GM18867 (cell line): Measurements from ENCODE around the gene PORCN.

Experiments used
- ATAC-seq: cut with Tn5 transposase; IDR thresholded peaks from one replicate; pipeline ENCODE4 v1.9.1; 2021; ENCODE audit warnings: mild to moderate bottlenecking, moderate library complexity; ENCODE audit not compliant: unreplicated experiment

Gene PORCN

GRCh38 chrX:48508400-48509244 is at the start of gene PORCN:
Gene PORCN (plus strand): TSS chrX:48508992. CDS start chrX:48509821, 829 bp downstream.
- peak; percentile 75 for ATAC-seq

GRCh38 chrX:48459483-48459882 is 49.3 kb upstream of the PORCN start:
- ATAC-seq, result no peak

DNA sequence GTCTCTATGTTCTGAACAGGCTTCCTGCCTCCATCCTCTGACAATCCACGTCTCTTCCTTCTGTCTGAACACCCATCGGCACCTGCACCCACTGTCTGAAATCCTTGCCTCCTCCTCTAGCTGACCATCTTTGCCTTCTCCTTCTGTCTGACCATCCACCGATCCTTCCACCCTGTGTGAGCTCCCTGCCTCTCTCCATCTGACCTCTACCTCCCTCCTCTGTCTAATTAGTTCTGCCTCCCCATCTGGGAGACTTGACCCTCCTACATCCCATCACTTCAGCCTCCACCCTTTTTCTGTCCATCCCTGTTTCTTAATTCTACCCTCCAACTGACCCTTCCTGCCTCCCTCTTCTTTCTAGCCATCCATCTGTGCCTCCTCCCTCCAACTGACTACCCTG is 48.8 kb upstream of the PORCN start:
- no peak for ATAC-seq

DNA sequence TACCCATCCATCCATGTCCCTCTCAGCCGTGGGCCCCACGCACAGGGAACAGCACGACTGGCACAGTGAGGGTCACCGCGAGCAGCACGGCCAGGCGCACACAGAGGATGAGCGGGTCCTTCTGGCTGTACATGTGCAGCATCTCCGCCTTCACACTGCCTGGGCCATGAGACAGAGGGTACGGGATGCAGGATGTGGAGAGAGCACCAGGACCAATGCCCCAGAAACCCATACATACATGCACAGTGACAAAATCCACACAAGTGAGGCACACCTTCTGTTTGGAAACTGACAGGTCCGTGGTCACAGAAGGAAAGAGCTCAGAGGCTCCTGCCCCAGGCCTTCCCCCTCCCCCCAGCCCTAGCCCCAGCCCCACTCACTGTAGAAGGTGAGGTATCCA is 48.2 kb upstream of the PORCN start:
- no peak for ATAC-seq

DNA sequence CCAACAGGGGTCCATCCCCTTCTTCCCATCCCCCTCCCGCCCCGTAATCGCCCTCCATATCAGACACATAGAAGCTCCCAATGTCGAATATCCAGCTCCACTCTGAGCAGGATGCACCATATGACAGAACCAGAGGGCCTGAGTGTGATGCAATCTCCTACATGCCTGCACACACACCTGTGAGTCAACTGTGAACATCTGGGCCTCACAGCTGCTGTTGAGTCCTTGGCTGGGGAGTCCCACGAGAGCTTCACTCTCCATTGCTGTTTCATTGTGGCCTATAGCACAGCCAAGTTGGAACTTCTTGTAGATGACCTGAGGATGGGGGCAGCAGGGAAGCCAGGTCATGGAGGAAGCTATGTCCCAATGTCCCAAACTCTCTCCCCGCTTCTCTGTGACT is 47.0 kb upstream of the PORCN start:
- ATAC-seq, result no peak

DNA sequence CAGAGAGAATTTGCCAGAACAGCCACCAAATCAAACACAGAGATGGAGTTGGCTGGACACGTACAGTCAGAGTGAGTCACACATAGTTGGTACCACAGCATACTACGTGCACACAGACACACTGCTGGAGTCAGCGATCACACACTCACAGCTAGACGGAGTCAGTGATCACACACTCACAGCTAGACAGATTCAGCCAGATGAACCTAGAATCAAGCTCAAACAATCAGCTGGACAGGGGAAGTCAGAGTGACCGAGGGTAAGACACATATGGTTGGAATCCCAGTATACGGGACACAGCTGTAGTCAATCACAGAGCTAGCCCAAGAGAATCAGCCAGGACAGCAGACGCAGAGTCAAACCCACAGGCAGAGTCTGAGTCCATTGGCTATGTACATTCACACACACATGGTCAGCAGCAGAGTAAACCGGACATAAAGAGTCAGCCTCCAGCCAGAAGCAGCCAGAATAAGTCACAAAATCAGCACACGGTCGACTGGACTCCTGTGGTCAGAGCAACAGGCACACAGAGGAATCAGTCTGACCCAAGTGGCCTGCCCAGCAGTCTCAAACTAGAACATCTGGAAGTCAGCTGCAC is 43.4 kb upstream of the PORCN start:
- no peak for ATAC-seq

- no peak for ATAC-seq
Observed at GRCh38 chrX:48466696-48467095, 42.1 kb upstream of the PORCN start.

DNA sequence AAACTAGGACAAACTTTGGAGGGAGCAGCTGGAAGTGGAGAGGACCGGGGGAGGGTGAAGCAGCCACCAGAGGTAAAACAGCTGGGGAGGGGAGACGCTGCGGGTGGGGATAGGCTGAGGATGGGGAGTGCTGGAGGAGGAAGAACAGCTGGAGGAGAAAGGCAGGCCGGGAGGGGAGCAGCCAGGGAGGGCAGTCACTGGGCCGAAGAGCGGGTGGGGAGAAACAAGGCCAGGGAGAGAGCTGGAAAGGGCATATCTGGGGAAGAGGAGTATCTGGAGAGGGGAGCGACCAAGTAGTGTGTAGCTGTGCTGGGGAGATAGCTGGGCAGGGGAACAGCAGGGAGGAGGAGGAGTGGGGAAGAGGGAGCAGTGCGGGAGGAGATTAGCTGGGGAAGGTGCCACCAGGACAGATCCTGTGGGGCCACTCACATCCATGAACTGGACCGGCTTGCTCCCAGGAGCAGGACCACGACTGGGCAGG is 41.5 kb upstream of the PORCN start:
- no peak for ATAC-seq

- no peak for ATAC-seq
Observed at GRCh38 chrX:48468247-48468671, 40.5 kb upstream of the PORCN start.

- ATAC-seq, result no peak
Observed at GRCh38 chrX:48468693-48469691, 39.8 kb upstream of the PORCN start.

- no peak for ATAC-seq
Observed at GRCh38 chrX:48470110-48470832, 38.5 kb upstream of the PORCN start, which contains the start of gene SLC38A5. Gene SLC38A5 (minus strand): TSS chrX:48470260. CDS start chrX:48467924, 2,336 bp downstream.

- ATAC-seq, result no peak
Observed at GRCh38 chrX:48470833-48471118, 38.0 kb upstream of the PORCN start.

DNA sequence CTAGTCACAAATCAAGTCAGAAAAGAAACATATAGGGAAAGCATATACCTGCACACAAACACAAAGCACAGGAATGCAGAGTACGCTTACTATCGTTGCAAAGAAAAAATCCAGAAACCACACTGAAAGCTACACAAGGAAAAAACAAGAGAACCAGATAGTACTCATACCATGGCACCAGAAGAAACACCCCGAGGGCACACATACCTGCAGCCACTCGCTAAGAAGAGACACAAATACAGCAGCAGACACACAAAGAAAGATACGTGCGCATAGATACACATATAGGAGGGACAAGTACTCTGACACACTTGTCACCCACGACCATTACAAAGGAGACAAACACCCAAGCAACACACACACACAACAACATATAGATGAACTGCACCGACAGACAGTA is 37.3 kb upstream of the PORCN start:
- no peak for ATAC-seq

GRCh38 chrX:48472225-48472624 is 36.6 kb upstream of the PORCN start:
- no peak for ATAC-seq

GRCh38 chrX:48472851-48473703 is 35.7 kb upstream of the PORCN start:
- ATAC-seq, result no peak

DNA sequence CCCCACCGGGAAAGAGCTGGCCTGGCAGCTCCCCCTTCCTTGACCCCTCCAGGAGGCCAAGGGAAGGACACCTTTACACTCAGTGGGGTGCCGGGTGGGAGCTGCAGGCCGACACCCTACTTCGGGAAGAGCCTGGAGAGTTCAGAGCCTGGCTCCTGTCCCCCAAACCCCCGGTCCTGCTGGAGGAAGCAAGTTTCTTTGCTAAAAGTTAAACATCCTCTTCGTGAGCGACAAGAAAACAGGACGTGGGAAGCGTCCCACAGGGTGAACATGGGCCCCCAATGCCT is 35.1 kb upstream of the PORCN start:
- no peak for ATAC-seq

GRCh38 chrX:48474127-48474526 is 34.7 kb upstream of the PORCN start:
- ATAC-seq, result no peak

- ATAC-seq, result no peak
Observed at GRCh38 chrX:48474581-48474980, 34.2 kb upstream of the PORCN start.

DNA sequence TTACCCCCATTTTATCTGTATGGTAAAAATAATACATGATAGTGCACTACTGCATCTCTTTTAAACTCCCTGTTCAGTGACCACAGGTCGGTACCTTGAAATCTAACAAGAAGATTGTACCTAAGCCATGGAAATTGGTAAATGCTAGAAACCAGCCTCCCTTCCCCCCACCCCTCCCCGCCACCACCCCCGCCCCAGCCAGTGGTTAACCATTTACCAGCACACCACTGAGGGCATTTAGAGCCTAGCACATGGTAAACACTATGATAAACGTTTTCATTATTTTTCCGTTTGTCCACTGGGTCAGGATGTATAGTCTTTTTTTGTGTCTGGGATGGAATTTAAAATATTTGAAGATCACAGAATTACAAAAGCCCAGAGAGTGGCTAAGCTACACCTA is 33.5 kb upstream of the PORCN start:
- ATAC-seq, result no peak
